HEK293 (cell line): ENCODE measurements around the gene HGF.
A peak's percentile ranks its signal among the peaks of the same experiment; 100 is the strongest.

ENCODE experiments used
- CTCF ChIA-PET: fragments of 350-600 bp; formaldehyde crosslinking; extraction: SDS; loops from one replicate; lab custom pipeline; 2021; ENCODE audit warnings: antibody characterized with exemption; lab: Yijun Ruan, JAX
- POLR2A ChIA-PET: fragments of 300-600 bp; formaldehyde crosslinking; extraction: SDS; loops from one replicate; lab custom pipeline; 2020; ENCODE audit warnings: antibody characterized with exemption, inconsistent platforms; lab: Yijun Ruan, JAX
- H3K27ac ChIP-seq: fragments of 200-500 bp; sonication (Bioruptor generic); 2 replicates; pipeline ENCODE4 v1.5.1; 2014; ENCODE audit warnings: low read depth, low read length, control low read depth, inconsistent platforms; ENCODE audit errors: extremely low read depth
- H3K36me3 ChIP-seq, 2 experiments: fragments of 200-500 bp in 1 of 2; sonication (Bioruptor generic) in 1 of 2; 1 replicate in 1 of 2; 2 replicates in 1 of 2; pipeline ENCODE4 v1.5.1; 2014 to 2017; ENCODE audit warnings: inconsistent platforms in 2 of 2, low read length in 2 of 2; ENCODE audit not compliant: control insufficient read depth in 2 of 2, insufficient read depth in 1 of 2
- H3K4me1 ChIP-seq: fragments of 200-500 bp; sonication (Bioruptor generic); 2 replicates; pipeline ENCODE4 v1.5.1; 2014; ENCODE audit warnings: mild to moderate bottlenecking, low read length, inconsistent platforms; ENCODE audit not compliant: control insufficient read depth, insufficient read depth
- H3K4me3 ChIP-seq: 2 replicates; pipeline ENCODE4 v1.5.1; 2011; ENCODE audit warnings: low read depth, mild to moderate bottlenecking, control low read depth, low read length, moderate library complexity
- H3K9me3 ChIP-seq: fragments of 200-500 bp; sonication (Bioruptor generic); 2 replicates; pipeline ENCODE4 v1.5.1; 2014; ENCODE audit warnings: low read depth, low read length, inconsistent platforms; ENCODE audit not compliant: control insufficient read depth, insufficient read depth
- GFI1B ChIP-seq: fragments of 450-650 bp; formaldehyde crosslinking; IDR thresholded peaks from 2 replicates; pipeline ENCODE4 v1.5.1; 2016; ENCODE audit warnings: missing biosample characterization, missing genetic modification characterization
- GLI4 ChIP-seq: fragments of 450-650 bp; formaldehyde crosslinking; IDR thresholded peaks from 2 replicates; pipeline ENCODE4 v1.5.1; 2016; ENCODE audit warnings: missing biosample characterization, missing genetic modification characterization
- HOXC10 ChIP-seq: sonication (generic); formaldehyde crosslinking; IDR thresholded peaks from 2 replicates; pipeline ENCODE4 v1.8.1; 2023; ENCODE audit warnings: mild to moderate bottlenecking, missing genetic modification reagents
- PRDM1 ChIP-seq: fragments of 450-650 bp; formaldehyde crosslinking; IDR thresholded peaks from 2 replicates; pipeline ENCODE4; 2016; ENCODE audit warnings: missing biosample characterization, missing genetic modification characterization
- PRDM6 ChIP-seq: fragments of 450-650 bp; formaldehyde crosslinking; IDR thresholded peaks from 2 replicates; pipeline ENCODE4 v1.5.1; 2017; ENCODE audit warnings: missing biosample characterization, missing genetic modification characterization
- WT1 ChIP-seq: fragments of 450-650 bp; formaldehyde crosslinking; IDR thresholded peaks from 2 replicates; pipeline ENCODE4 v1.5.1; 2016; ENCODE audit warnings: missing biosample characterization, missing genetic modification characterization
- YY2 ChIP-seq: fragments of 450-650 bp; formaldehyde crosslinking; IDR thresholded peaks from 2 replicates; pipeline ENCODE4 v1.5.1; 2016; ENCODE audit warnings: missing biosample characterization, missing genetic modification characterization
- ZBTB20 ChIP-seq: fragments of 450-650 bp; formaldehyde crosslinking; IDR thresholded peaks from 2 replicates; pipeline ENCODE4 v1.5.1; 2016; ENCODE audit warnings: missing biosample characterization, missing genetic modification characterization
- ZBTB49 ChIP-seq: fragments of 450-650 bp; formaldehyde crosslinking; IDR thresholded peaks from 2 replicates; pipeline ENCODE4 v1.5.1; 2016; ENCODE audit warnings: missing biosample characterization, missing genetic modification characterization, low read depth
- ZFP37 ChIP-seq: fragments of 450-650 bp; formaldehyde crosslinking; IDR thresholded peaks from 2 replicates; pipeline ENCODE4 v1.5.1; 2016; ENCODE audit warnings: missing biosample characterization, missing genetic modification characterization
- ZNF114 ChIP-seq: fragments of 450-650 bp; formaldehyde crosslinking; IDR thresholded peaks from 2 replicates; pipeline ENCODE4 v1.5.0; 2017; ENCODE audit warnings: missing biosample characterization, missing genetic modification characterization
- ZNF121 ChIP-seq: fragments of 450-650 bp; formaldehyde crosslinking; IDR thresholded peaks from 2 replicates; pipeline ENCODE4 v1.5.1; 2016; ENCODE audit warnings: missing biosample characterization, missing genetic modification characterization
- ZNF157 ChIP-seq: fragments of 450-650 bp; formaldehyde crosslinking; IDR thresholded peaks from 2 replicates; pipeline ENCODE4 v1.5.1; 2016; ENCODE audit warnings: missing biosample characterization, missing genetic modification characterization
- ZNF2 ChIP-seq: fragments of 450-650 bp; formaldehyde crosslinking; IDR thresholded peaks from 2 replicates; pipeline ENCODE4 v1.5.1; 2016; ENCODE audit warnings: missing biosample characterization, missing genetic modification characterization
- ZNF335 ChIP-seq: fragments of 450-650 bp; formaldehyde crosslinking; conservative IDR thresholded peaks from 2 replicates; pipeline ENCODE4 v1.5.1; 2016; ENCODE audit warnings: missing biosample characterization, missing genetic modification characterization
- ZNF354C ChIP-seq: fragments of 450-650 bp; formaldehyde crosslinking; IDR thresholded peaks from 2 replicates; pipeline ENCODE4 v1.5.1; 2016; ENCODE audit warnings: missing biosample characterization, missing genetic modification characterization, low read depth, borderline replicate concordance
- ZNF530 ChIP-seq: fragments of 450-650 bp; formaldehyde crosslinking; IDR thresholded peaks from 2 replicates; pipeline ENCODE4 v1.5.1; 2016; ENCODE audit warnings: low read depth, missing biosample characterization, missing genetic modification characterization
- ZNF558 ChIP-seq: fragments of 450-650 bp; formaldehyde crosslinking; IDR thresholded peaks from 2 replicates; pipeline ENCODE4 v1.5.1; 2016; ENCODE audit warnings: missing biosample characterization, missing genetic modification characterization
- ZNF571 ChIP-seq: fragments of 450-650 bp; formaldehyde crosslinking; IDR thresholded peaks from 2 replicates; pipeline ENCODE4 v1.5.0; 2017; ENCODE audit warnings: missing biosample characterization, missing genetic modification characterization
- ZNF580 ChIP-seq: fragments of 450-650 bp; formaldehyde crosslinking; IDR thresholded peaks from 2 replicates; pipeline ENCODE4 v1.5.1; 2016; ENCODE audit warnings: missing biosample characterization, missing genetic modification characterization
- ZNF654 ChIP-seq: fragments of 450-650 bp; formaldehyde crosslinking; IDR thresholded peaks from 2 replicates; pipeline ENCODE4 v1.5.1; 2016; ENCODE audit warnings: low read depth, missing biosample characterization, missing genetic modification characterization
- ZNF76 ChIP-seq: fragments of 450-650 bp; formaldehyde crosslinking; IDR thresholded peaks from 2 replicates; pipeline ENCODE4; 2016; ENCODE audit warnings: low read depth, missing biosample characterization, missing genetic modification characterization, borderline replicate concordance
- ZNF768 ChIP-seq: fragments of 450-650 bp; formaldehyde crosslinking; IDR thresholded peaks from 2 replicates; pipeline ENCODE4 v1.5.1; 2018; ENCODE audit warnings: missing biosample characterization, mild to moderate bottlenecking, missing genetic modification characterization
- ZNF777 ChIP-seq: fragments of 450-650 bp; formaldehyde crosslinking; IDR thresholded peaks from 2 replicates; pipeline ENCODE4 v1.5.1; 2017; ENCODE audit warnings: missing biosample characterization, missing genetic modification characterization, borderline replicate concordance
- ZNF837 ChIP-seq: fragments of 450-650 bp; formaldehyde crosslinking; IDR thresholded peaks from 2 replicates; pipeline ENCODE4 v1.5.1; 2016; ENCODE audit warnings: missing biosample characterization, missing genetic modification characterization

The HGF gene

GRCh38 chr7:81788246-81788645 is 18.4 kb upstream of the HGF start (continued):
- TF ChIP-seq ZNF580 (tag by site-specific recombination) (no peak), GFI1B (tag by site-specific recombination) (no peak), ZNF768 (tag by site-specific recombination) (no peak), ZNF571 (tag by site-specific recombination) (no peak), ZNF654 (tag by site-specific recombination) (no peak), ZNF114 (tag by site-specific recombination) (no peak)
- TF ChIP-seq, all 188 proteins: peak for 0

- H3K36me3 ChIP-seq, result no peaks in the 10 kb centered on the region
- no peak overlapping the region for H3K27ac ChIP-seq
- TF ChIP-seq ZNF837 (tag by site-specific recombination), result no peak
- TF ChIP-seq ZNF76 (tag by site-specific recombination), result no peak
- no peak for TF ChIP-seq ZFP37 (tag by site-specific recombination)
- TF ChIP-seq PRDM6 (tag by site-specific recombination), result 0 out of 2 replicates have a peak, but pooled peaks have one; percentile 4
- TF ChIP-seq YY2 (tag by site-specific recombination), result no peak
- H3K4me1 ChIP-seq, result no peaks in the 10 kb centered on the region
- no peaks in the 10 kb centered on the region for H3K9me3 ChIP-seq
- POLR2A ChIA-PET, result no interaction called here
- CTCF ChIA-PET, result interaction anchor here (1.5 kb wide), 1 partner anchor 282 kb away, joined by 3 read pairs; no protein-coding TSS in a partner anchor
- H3K4me3 ChIP-seq, result no peak overlapping the region
These were observed 14.0 kb upstream of the HGF start for GRCh38 chr7:81783818-81784217.

GRCh38 chr7:81780914-81781693 is 11.3 kb upstream of the HGF start:
- H3K4me1 ChIP-seq, result no peaks in the 10 kb centered on the region
- POLR2A ChIA-PET, result no interaction called here
- H3K9me3 ChIP-seq, result no peaks in the 10 kb centered on the region
- CTCF ChIA-PET, result interaction anchor here (0.6 kb wide), 1 partner anchor 170 kb away, joined by 5 read pairs; no protein-coding TSS in a partner anchor
- H3K4me3 ChIP-seq, result no peak overlapping the region
- H3K36me3 ChIP-seq, result no peaks in the 10 kb centered on the region
- no peak overlapping the region for H3K27ac ChIP-seq
- TF ChIP-seq ZNF121, result no peak
- TF ChIP-seq ZNF335 (tag by site-specific recombination), result no peak
- TF ChIP-seq PRDM6 (tag by site-specific recombination), result peak; percentile 19; the same call in 1 of the 2 replicates
- TF ChIP-seq ZBTB20, result peak; percentile 68
- TF ChIP-seq HOXC10 (CRISPR knock-in tag), result no peak
- TF ChIP-seq ZNF157 (tag by site-specific recombination), result no peak

- Histone ChIP-seq H3K4me1 (no peaks in the 10 kb centered on the region), H3K9me3 (no peaks in the 10 kb centered on the region), H3K4me3 (no peak overlapping the region), H3K27ac (no peak overlapping the region), H3K36me3 (no peaks in the 10 kb centered on the region)
- ChIA-PET CTCF (no interaction called here), POLR2A (no interaction called here)
- no peak for TF ChIP-seq ZNF530 (tag by site-specific recombination)
- TF ChIP-seq PRDM1 (tag by site-specific recombination), result no peak
- TF ChIP-seq ZNF354C, result no peak
- TF ChIP-seq ZBTB49 (tag by site-specific recombination), result no peak
- TF ChIP-seq WT1 (tag by site-specific recombination), result no peak
- TF ChIP-seq ZNF2, result no peak
- TF ChIP-seq GLI4 (tag by site-specific recombination), result no peak
- no peak for TF ChIP-seq ZNF777
- TF ChIP-seq ZNF558, result no peak
These were observed 9.9 kb upstream of the HGF start for GRCh38 chr7:81779706-81780105.
